Upper lobe of right lung (tissue), 1 donor: ENCODE measurements around the gene HLA-G. TPM values are rescaled to one million over a fixed set of nuclear protein-coding genes. Genes with fewer than 3 reads are reported as not detected.

ENCODE experiments used
- ATAC-seq: fragments of 200-7000 bp; cut with Tn5 transposase; one replicate; pipeline ENCODE4 v1.9.1; 2020; ENCODE audit warnings: mild to moderate bottlenecking, moderate library complexity
- DNase-seq: peaks from one replicate; pipeline ENCODE4 v3.0.0-alpha.2; 2020
- H3K27ac ChIP-seq: fragments of 200-600 bp; one replicate; pipeline ENCODE4 v1.8.0; 2022
- H3K27me3 ChIP-seq: fragments of 200-600 bp; one replicate; pipeline ENCODE4 v1.8.0; 2022; ENCODE audit warnings: mild to moderate bottlenecking
- H3K36me3 ChIP-seq: fragments of 200-600 bp; one replicate; pipeline ENCODE4 v1.8.0; 2022
- H3K4me1 ChIP-seq: fragments of 200-600 bp; one replicate; pipeline ENCODE4 v1.8.0; 2022
- H3K4me3 ChIP-seq: fragments of 200-600 bp; one replicate; pipeline ENCODE4 v1.8.0; 2022; ENCODE audit warnings: mild to moderate bottlenecking
- H3K9me3 ChIP-seq: fragments of 200-600 bp; one replicate; pipeline ENCODE4 v1.8.0; 2022
- intact Hi-C: fragments of 100-400 bp; cut with DNase I; formaldehyde crosslinking; loops from one replicate; pipeline ENCODE4 v1.11.0; 2022
- total RNA-seq: library from RNA; stranded (reverse); fragmentation: NEBNext Ultra II Directional; extraction: Animal tissue kit (Norgen Biotek cat#: 25700); gene quantifications from one replicate; pipeline ENCODE4 v1.2.1, GENCODE V29; 2021
- TF ChIP-seq, protein P1 (sequence below): fragments of 200-600 bp; IDR thresholded peaks from one replicate; pipeline ENCODE4 v1.8.0; 2022; ENCODE audit warnings: antibody characterized with exemption
- donor health status: DM: no; HTN: yes; CAD: no; lungs with severe emphysema.

The HLA-G gene
- total RNA-seq, 1 donor from 2014 or later = 1.6 TPM

GRCh38 chr6:29792123-29793035 is 35.2 kb upstream of the HLA-G start:
- H3K27me3 ChIP-seq = peaks cover 9% of the 10 kb centered on the region
- no peaks in the 10 kb centered on the region for H3K4me1 ChIP-seq
- H3K9me3 ChIP-seq = no peaks in the 10 kb centered on the region
- intact Hi-C loops = no loop called here
- H3K4me3 ChIP-seq = peak overlapping the region; percentile 78
- H3K27ac ChIP-seq = peak overlapping the region; percentile 81
- DNase-seq (peak; percentile 91), ATAC-seq (peak; percentile 92)
- TF ChIP-seq, protein P1, sequence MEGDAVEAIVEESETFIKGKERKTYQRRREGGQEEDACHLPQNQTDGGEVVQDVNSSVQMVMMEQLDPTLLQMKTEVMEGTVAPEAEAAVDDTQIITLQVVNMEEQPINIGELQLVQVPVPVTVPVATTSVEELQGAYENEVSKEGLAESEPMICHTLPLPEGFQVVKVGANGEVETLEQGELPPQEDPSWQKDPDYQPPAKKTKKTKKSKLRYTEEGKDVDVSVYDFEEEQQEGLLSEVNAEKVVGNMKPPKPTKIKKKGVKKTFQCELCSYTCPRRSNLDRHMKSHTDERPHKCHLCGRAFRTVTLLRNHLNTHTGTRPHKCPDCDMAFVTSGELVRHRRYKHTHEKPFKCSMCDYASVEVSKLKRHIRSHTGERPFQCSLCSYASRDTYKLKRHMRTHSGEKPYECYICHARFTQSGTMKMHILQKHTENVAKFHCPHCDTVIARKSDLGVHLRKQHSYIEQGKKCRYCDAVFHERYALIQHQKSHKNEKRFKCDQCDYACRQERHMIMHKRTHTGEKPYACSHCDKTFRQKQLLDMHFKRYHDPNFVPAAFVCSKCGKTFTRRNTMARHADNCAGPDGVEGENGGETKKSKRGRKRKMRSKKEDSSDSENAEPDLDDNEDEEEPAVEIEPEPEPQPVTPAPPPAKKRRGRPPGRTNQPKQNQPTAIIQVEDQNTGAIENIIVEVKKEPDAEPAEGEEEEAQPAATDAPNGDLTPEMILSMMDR = peak; percentile 74
- H3K36me3 ChIP-seq = no peaks in the 10 kb centered on the region

- peak overlapping the region; percentile 78 for H3K4me3 ChIP-seq
- TF ChIP-seq, protein P1 = no peak
- no peak for ATAC-seq
- H3K27ac ChIP-seq = no peak overlapping the region
- no peaks in the 10 kb centered on the region for H3K9me3 ChIP-seq
- H3K27me3 ChIP-seq = peaks cover 9% of the 10 kb centered on the region
- H3K4me1 ChIP-seq = no peaks in the 10 kb centered on the region
- intact Hi-C loops = no loop called here
- DNase-seq = no peak
- H3K36me3 ChIP-seq = no peaks in the 10 kb centered on the region
Observed at GRCh38 chr6:29793036-29793356, 34.6 kb upstream of the HLA-G start.

DNA sequence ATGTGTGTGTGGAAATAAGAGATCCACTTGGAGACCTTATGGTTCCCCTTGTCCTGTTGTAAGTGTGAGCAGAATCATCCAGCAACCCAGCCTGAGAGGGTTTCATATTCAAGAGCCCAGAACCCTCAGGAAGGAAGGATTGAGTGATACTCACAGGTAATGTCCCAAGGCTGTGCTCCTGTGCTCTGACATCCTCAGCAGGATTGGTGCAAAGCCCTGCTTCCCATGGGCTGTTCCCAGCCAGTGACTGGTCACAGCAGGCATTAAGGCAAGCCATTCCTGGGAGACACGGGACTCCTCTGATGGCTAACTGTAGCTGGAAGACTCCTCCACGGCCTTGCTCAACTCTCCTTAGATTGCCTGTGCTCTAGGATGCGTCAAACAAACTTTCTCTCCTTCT is 33.8 kb upstream of the HLA-G start:
- intact Hi-C loops = no loop called here
- Histone ChIP-seq H3K4me1 (no peaks in the 10 kb centered on the region), H3K36me3 (no peaks in the 10 kb centered on the region), H3K9me3 (no peaks in the 10 kb centered on the region), H3K27ac (no peak overlapping the region), H3K4me3 (no peak overlapping the region), H3K27me3 (peaks cover 9% of the 10 kb centered on the region)
- TF ChIP-seq, protein P1 = no peak
- DNase-seq = no peak
- no peak for ATAC-seq

GRCh38 chr6:29796026-29796425 is 31.6 kb upstream of the HLA-G start:
- Histone ChIP-seq H3K4me1 (no peaks in the 10 kb centered on the region), H3K27me3 (peaks cover 9% of the 10 kb centered on the region), H3K36me3 (no peaks in the 10 kb centered on the region), H3K27ac (no peak overlapping the region), H3K4me3 (no peak overlapping the region), H3K9me3 (no peaks in the 10 kb centered on the region)
- intact Hi-C loops = no loop called here
- TF ChIP-seq, protein P1 = no peak
- ATAC-seq (no peak), DNase-seq (no peak)

DNA sequence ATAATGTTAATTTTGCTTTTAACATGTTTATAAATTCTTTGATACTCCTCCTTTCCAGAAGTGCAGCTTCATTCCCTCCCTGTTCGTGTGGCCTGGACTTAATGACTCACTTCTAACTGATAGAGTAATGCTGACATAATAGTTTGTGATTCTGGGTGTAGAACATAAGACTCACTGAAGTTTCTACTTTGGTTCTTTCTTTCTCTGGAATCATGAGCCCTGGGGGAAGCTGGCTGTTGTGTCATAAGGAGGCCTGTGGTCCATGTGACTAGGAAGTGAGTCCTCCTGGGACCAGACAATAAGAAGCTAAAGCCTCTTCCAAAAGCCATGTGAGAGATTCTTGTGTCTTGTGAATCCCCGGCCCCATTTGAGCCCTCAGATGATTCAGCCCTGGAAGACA is 30.5 kb upstream of the HLA-G start:
- peak; percentile 54 for ATAC-seq
- no peak overlapping the region for H3K27ac ChIP-seq

More for the DNA sequence above, 30.5 kb upstream of the HLA-G start:
- Histone ChIP-seq H3K9me3 (no peaks in the 10 kb centered on the region), H3K27me3 (peaks cover 9% of the 10 kb centered on the region), H3K4me1 (no peaks in the 10 kb centered on the region), H3K4me3 (no peak overlapping the region), H3K36me3 (no peaks in the 10 kb centered on the region)
- intact Hi-C loops = no loop called here
- no peak for DNase-seq
- TF ChIP-seq, protein P1 = no peak
